HepG2 (cell line): ENCODE data around the gene DHX57. TPM values are rescaled to one million over a fixed set of nuclear protein-coding genes. Genes with fewer than 3 reads are reported as not detected.

ENCODE experiments used
- ATAC-seq: fragments of 200-7000 bp; cut with Tn5 transposase; 3 replicates; pipeline ENCODE4 v1.9.1; 2020; ENCODE audit warnings: mild to moderate bottlenecking, moderate library complexity
- BruUV-seq: library from RNA; stranded (reverse); fragments of 400-500 nt; replicated peaks from 2 replicates; lab custom pipeline; 2021; lab: Mats Ljungman, UMichigan
- CTCF ChIA-PET: fragments of 300-600 bp; formaldehyde crosslinking; extraction: SDS; loops from one replicate; lab custom pipeline; 2021; ENCODE audit warnings: low total read pairs, inconsistent platforms, low intra/inter-chr PET ratio; lab: Yijun Ruan, JAX
- POLR2A ChIA-PET: fragments of 350-600 bp; sonication (Branson Sonifier 250); formaldehyde crosslinking; loops from one replicate; lab custom pipeline; 2020; ENCODE audit warnings: antibody characterized with exemption, inconsistent platforms; lab: Yijun Ruan, JAX
- DNase-seq: peaks from one replicate; pipeline ENCODE4 v3.0.0-alpha.2; 2015; ENCODE audit warnings: low spot score
- FAIRE-seq: peaks from 3 replicates; lab custom pipeline; 2011; peaks lifted over from hg19 to GRCh38; lab: Jason Lieb, UNC
- H2AFZ ChIP-seq: one replicate; pipeline ENCODE4 v1.6.1; 2011; ENCODE audit warnings: low read length, inconsistent platforms
- H3K27ac ChIP-seq: fragments of 300-600 bp; 3 replicates; pipeline ENCODE4 v1.8.0; 2011; ENCODE audit warnings: mixed run types, mild to moderate bottlenecking, mixed read lengths, low read length, inconsistent platforms; ENCODE audit not compliant: insufficient read depth; ENCODE audit errors: extremely low read length
- H3K27me3 ChIP-seq, 2 experiments: fragments of 200-600 bp in 1 of 2; 2 replicates in 1 of 2; 3 replicates in 1 of 2; pipeline versions ENCODE4 v1.6.0 to v1.8.0; 2011; ENCODE audit warnings: low read length in 2 of 2, mild to moderate bottlenecking in 2 of 2, moderate library complexity in 2 of 2, inconsistent platforms in 1 of 2; ENCODE audit not compliant: insufficient read depth in 2 of 2, control insufficient read depth in 1 of 2
- H3K36me3 ChIP-seq, 2 experiments: fragments of 200-600 bp in 1 of 2; replicated peaks in 1 of 2; 2 replicates in 1 of 2; 3 replicates in 1 of 2; pipeline versions ENCODE4 v1.5.1 to v1.8.0; 2011; ENCODE audit warnings: low read length in 2 of 2, inconsistent platforms in 1 of 2; ENCODE audit not compliant: insufficient read depth in 2 of 2, control insufficient read depth in 1 of 2
- H3K4me1 ChIP-seq: 2 replicates; pipeline ENCODE4 v1.5.1; 2012; ENCODE audit warnings: low read length, inconsistent platforms; ENCODE audit not compliant: insufficient read depth
- H3K4me2 ChIP-seq: 2 replicates; pipeline ENCODE4 v1.6.0; 2011; ENCODE audit warnings: low read depth, low read length, inconsistent platforms
- H3K4me3 ChIP-seq, 3 experiments: fragments of 200-600 bp in 1 of 3; sonication (generic), shearing (Covaris generic) in 1 of 3; replicated peaks in 1 of 3; 2 replicates each; pipeline ENCODE4 v1.5.1; 2011 to 2016; ENCODE audit warnings: low read length in 3 of 3, inconsistent platforms in 2 of 3, low read depth in 2 of 3, mild to moderate bottlenecking in 2 of 3, control low read depth in 1 of 3, mixed read lengths in 1 of 3; ENCODE audit not compliant: insufficient read depth in 1 of 3
- H3K79me2 ChIP-seq: one replicate; pipeline ENCODE4 v1.6.1; 2011; ENCODE audit warnings: low read length, inconsistent platforms; ENCODE audit not compliant: insufficient read depth
- H3K9ac ChIP-seq: 2 replicates; pipeline ENCODE4 v1.6.0; 2011; ENCODE audit warnings: mild to moderate bottlenecking, low read depth, low read length, inconsistent platforms; ENCODE audit not compliant: insufficient read depth
- H3K9me3 ChIP-seq: 2 replicates; pipeline ENCODE4 v1.5.1; 2012; ENCODE audit warnings: mild to moderate bottlenecking, low read length
- H4K20me1 ChIP-seq: 2 replicates; pipeline ENCODE4 v1.6.0; 2011; ENCODE audit warnings: inconsistent platforms, mild to moderate bottlenecking, low read length, moderate library complexity; ENCODE audit not compliant: insufficient read depth
- AKNA ChIP-seq: sonication (generic); formaldehyde crosslinking; IDR thresholded peaks from 2 replicates; pipeline ENCODE4 v1.4.0; 2020; ENCODE audit warnings: missing genetic modification reagents, borderline replicate concordance
- ARID3A ChIP-seq: IDR thresholded peaks from 2 replicates; pipeline ENCODE4 v1.6.1; 2012; ENCODE audit warnings: low read depth, low read length, improper control_type of control experiment
- ARNT ChIP-seq: fragments of 450-650 bp; IDR thresholded peaks from 2 replicates; pipeline ENCODE4 v1.6.1; 2017
- HMG20A ChIP-seq: IDR thresholded peaks from 2 replicates; pipeline ENCODE4 v1.6.1; 2016; ENCODE audit warnings: borderline replicate concordance
- HNRNPL ChIP-seq: fragments of 200-400 bp; formaldehyde crosslinking; IDR thresholded peaks from 2 replicates; pipeline ENCODE4 v1.6.1; 2017; ENCODE audit warnings: mild to moderate bottlenecking, low read depth, low read length
- PPARG ChIP-seq: conservative IDR thresholded peaks from 2 replicates; pipeline ENCODE4 v1.6.1; 2016; ENCODE audit warnings: missing biosample characterization, missing genetic modification reagents
- RAD51 ChIP-seq: fragments of 450-650 bp; IDR thresholded peaks from 2 replicates; pipeline ENCODE4 v1.6.1; 2016; ENCODE audit warnings: borderline replicate concordance
- SIX1 ChIP-seq: sonication (generic); formaldehyde crosslinking; IDR thresholded peaks from 2 replicates; pipeline ENCODE4 v1.4.0; 2020; ENCODE audit warnings: missing genetic modification reagents, borderline replicate concordance
- TFAP4 ChIP-seq: sonication (generic); IDR thresholded peaks from 2 replicates; pipeline ENCODE4 v1.6.1; 2016; ENCODE audit warnings: low read depth, borderline replicate concordance
- ZNF556 ChIP-seq: sonication (generic); formaldehyde crosslinking; IDR thresholded peaks from 2 replicates; pipeline ENCODE4 v1.4.0; 2020; ENCODE audit warnings: mild to moderate bottlenecking, missing genetic modification reagents, borderline replicate concordance
- ZNF816 ChIP-seq: sonication (generic); formaldehyde crosslinking; IDR thresholded peaks from 2 replicates; pipeline ENCODE4 v1.8.0; 2022; ENCODE audit warnings: missing genetic modification reagents, mild to moderate bottlenecking, borderline replicate concordance
- ZSCAN29 ChIP-seq: sonication (generic); formaldehyde crosslinking; conservative IDR thresholded peaks from 2 replicates; pipeline ENCODE4 v1.4.0; 2020; ENCODE audit warnings: mild to moderate bottlenecking, missing genetic modification reagents
- WGBS: methylation state at CpG from one replicate; pipeline ENCODE4 v1.1.6; 2017; ENCODE audit warnings: low lambda C conversion rate; 5-methylcytosine and 5-hydroxymethylcytosine counted together
- in situ Hi-C: cut with HindIII; loops from 2 replicates; pipeline ENCODE4 v1.10.0; 2017; ENCODE audit warnings: low pct_unique_long_range_greater_than_20kb; ENCODE audit not compliant: extremely low pct_ligation_motif_present
- intact Hi-C: fragments of 100-400 bp; cut with micrococcal nuclease; formaldehyde crosslinking; loops from one replicate; pipeline ENCODE4 v1.10.0; 2022; ENCODE audit not compliant: unreplicated experiment
- polyA plus RNA-seq, 8 experiments: library from polyadenylated mRNA; depleted of rRNA in 3 of 8; stranded (reverse) in 7 of 8; unstranded in 1 of 8; fragments of >200 nt; fragmentation: Illumina TruSeq in 4 of 8; extraction: Trizol in 4 of 8; gene quantifications; 2 replicates each; pipeline versions ENCODE4 v1.2.1 to v1.2.3, GENCODE V29; 2011 to 2016; ENCODE audit warnings: low read depth in 4 of 8, missing spikeins in 1 of 8, mixed read lengths in 1 of 8; ENCODE audit not compliant: insufficient read depth in 1 of 8
- total RNA-seq, 5 experiments: library from RNA; depleted of rRNA; stranded (reverse); fragments of >200 nt; fragmentation: Illumina TruSeq; extraction: Trizol; gene quantifications; 2 replicates each; pipeline ENCODE4 v1.2.3, GENCODE V29; 2016; ENCODE audit warnings: low read depth in 1 of 5

DHX57 gene
- total and polyA plus RNA-seq, 2 of the 13 experiments (the other 11 are each of a cell fraction or from before 2014, with no cell fraction given) = 9.2 to 24.2 TPM

- Histone ChIP-seq H3K4me3 (no peak overlapping the region), H3K27me3 (no peaks in the 10 kb centered on the region), H3K79me2 (no peaks in the 10 kb centered on the region), H3K9me3 (no peaks in the 10 kb centered on the region), H3K9ac (no peak overlapping the region), H3K4me2 (no peak overlapping the region), H4K20me1 (no peaks in the 10 kb centered on the region), H2AFZ (no peak overlapping the region), H3K36me3 (peaks cover 12 to 58% of the 10 kb centered on the region in 2 experiments), H3K27ac (no peak overlapping the region), H3K4me1 (0 out of 2 replicates have a peak, but pooled peaks cover 4% of the 10 kb centered on the region)
- DNase-seq (no peak), FAIRE-seq (no peak), ATAC-seq (no peak)
- in situ Hi-C loops (no loop called here), intact Hi-C loops (no loop called here)
- CTCF ChIA-PET = no interaction called here
- POLR2A ChIA-PET = no interaction called here
- WGBS = 100% methylated on average over 2 of the region's 2 CpGs
- BruUV-seq = no TSS peak
- no peak for TF ChIP-seq SIX1
- no peak for TF ChIP-seq HNRNPL
- no peak for TF ChIP-seq ZNF556 (CRISPR knock-in tag)
- no peak for TF ChIP-seq PPARG (CRISPR knock-in tag)
- no peak for TF ChIP-seq RAD51
- no peak for TF ChIP-seq ZNF816 (CRISPR knock-in tag)
- no peak for TF ChIP-seq AKNA (CRISPR knock-in tag)
- no peak for TF ChIP-seq HMG20A
- no peak for TF ChIP-seq ARNT
- TF ChIP-seq ARID3A = no peak
- no peak for TF ChIP-seq TFAP4
- TF ChIP-seq ZSCAN29 (CRISPR knock-in tag) = no peak
Measured at GRCh38 chr2:38863061-38863695, 12.6 kb downstream of the DHX57 start.
